Dendritic cell treated with granulocyte-macrophage colony-stimulating factor and Interleukin-4, amounts not matched to agents 40 ng/mL and 50 ng/mL, for 4 days (primary cell): ENCODE results near the gene HS2ST1.

ENCODE experiments used
- H3K27ac Mint-ChIP-seq: one replicate; pipeline ENCODE4 v1.8.0; 2022; ENCODE audit warnings: mild to moderate bottlenecking, mixed read lengths
- H3K27me3 Mint-ChIP-seq: one replicate; pipeline ENCODE4 v1.8.0; 2022; ENCODE audit warnings: mild to moderate bottlenecking, mixed read lengths
- H3K36me3 Mint-ChIP-seq: one replicate; pipeline ENCODE4 v1.8.0; 2022; ENCODE audit warnings: low read depth, mixed read lengths
- H3K4me1 Mint-ChIP-seq: one replicate; pipeline ENCODE4 v1.8.0; 2022; ENCODE audit warnings: low read depth, mixed read lengths
- H3K4me3 Mint-ChIP-seq: one replicate; pipeline ENCODE4 v1.8.0; 2022; ENCODE audit warnings: mild to moderate bottlenecking, moderate library complexity, mixed read lengths
- H3K9me3 Mint-ChIP-seq: one replicate; pipeline ENCODE4 v1.8.0; 2022; ENCODE audit warnings: mixed read lengths
- intact Hi-C: fragments of 100-400 bp; cut with micrococcal nuclease; formaldehyde crosslinking; loops from one replicate; pipeline ENCODE4 v1.15.0; 2022

Gene HS2ST1

DNA sequence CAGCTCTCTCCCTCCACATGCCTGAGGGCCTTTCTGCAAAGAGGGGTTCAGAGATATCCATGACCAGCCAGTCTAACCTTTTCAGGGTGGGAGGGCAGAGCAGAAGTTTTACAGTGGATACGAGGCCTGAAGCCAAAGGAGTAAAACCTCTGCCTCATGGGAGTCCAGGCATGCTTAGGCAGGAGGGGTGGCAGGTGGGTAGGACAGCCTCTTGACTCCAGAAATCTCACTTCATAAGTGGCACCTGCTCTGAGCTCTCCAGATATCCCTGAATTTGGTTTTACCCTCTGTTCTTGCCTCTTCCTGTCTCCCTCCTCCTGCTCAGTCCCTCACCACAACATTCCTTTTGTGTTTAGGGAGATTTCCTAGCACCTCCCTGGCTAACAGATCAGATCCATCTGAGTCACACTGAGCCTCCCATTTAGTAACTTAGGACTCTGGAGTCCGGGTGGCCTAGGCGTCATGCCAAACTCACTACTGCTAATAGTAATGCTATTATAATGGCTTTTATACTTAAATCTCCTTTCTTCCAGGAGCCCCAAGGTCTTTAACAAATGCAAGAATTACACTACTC lies 201.0 kb downstream of the HS2ST1 start:
- Mint-ChIP-seq H3K27ac (no peak overlapping the region), H3K36me3 (no peaks in the 10 kb centered on the region), H3K9me3 (no peaks in the 10 kb centered on the region), H3K4me1 (peaks cover 13% of the 10 kb centered on the region), H3K27me3 (no peaks in the 10 kb centered on the region), H3K4me3 (no peak overlapping the region)
- intact Hi-C loops: no loop called here

DNA sequence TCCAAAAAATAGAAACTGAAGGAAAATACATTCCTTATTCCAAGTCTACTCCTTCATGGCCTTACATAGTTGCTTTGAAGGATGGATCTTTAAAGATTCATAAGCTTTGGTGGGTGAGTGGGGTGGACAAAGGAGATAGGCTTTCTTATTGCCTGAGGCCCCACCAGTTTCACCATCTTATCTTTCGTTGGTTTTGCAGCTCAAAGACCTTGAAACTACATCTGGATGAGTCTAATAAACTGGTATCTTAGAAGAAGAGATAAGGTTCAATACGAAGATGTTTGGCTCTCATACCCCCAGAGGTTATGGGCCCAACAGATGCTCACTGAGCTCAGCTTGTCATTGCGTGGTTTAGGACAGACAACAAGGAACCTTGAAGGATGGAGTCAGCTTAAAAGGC lies 201.5 kb downstream of the HS2ST1 start:
- peaks cover 13% of the 10 kb centered on the region for H3K4me1 Mint-ChIP-seq
- no peaks in the 10 kb centered on the region for H3K36me3 Mint-ChIP-seq
- no peak overlapping the region for H3K4me3 Mint-ChIP-seq
- no peaks in the 10 kb centered on the region for H3K9me3 Mint-ChIP-seq
- H3K27me3 Mint-ChIP-seq: no peaks in the 10 kb centered on the region
- no peak overlapping the region for H3K27ac Mint-ChIP-seq
- intact Hi-C loops: no loop called here

DNA sequence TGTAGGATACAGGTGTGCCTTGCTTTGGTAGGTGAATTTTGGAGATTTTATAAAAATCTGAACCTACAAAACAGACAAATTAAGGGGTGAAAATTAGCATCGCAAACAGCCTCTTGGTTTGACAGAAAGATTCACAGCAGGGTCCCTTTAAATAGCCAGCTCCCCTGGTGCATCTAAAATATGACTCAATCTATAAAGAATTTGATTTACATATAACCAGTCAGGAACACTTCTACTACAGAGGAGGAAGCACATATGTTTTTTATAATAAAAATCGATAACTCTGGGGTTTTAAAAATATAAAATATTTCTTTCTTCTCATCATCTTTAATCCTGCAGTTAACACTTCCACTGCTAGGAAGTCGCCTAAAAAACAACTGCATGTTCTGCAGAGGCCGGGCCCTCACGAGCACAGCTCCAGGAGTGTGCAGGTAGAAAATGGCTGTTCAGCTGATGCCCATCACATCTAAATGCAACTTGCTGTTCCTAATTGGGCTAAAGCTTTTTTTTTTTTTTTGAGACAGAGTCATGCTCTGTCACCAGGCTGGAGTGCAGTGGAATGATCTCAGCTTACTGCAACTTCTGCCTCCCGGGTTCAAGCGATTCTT lies 203.4 kb downstream of the HS2ST1 start:
- Mint-ChIP-seq H3K4me3 (no peak overlapping the region), H3K27me3 (no peaks in the 10 kb centered on the region), H3K4me1 (peaks cover 13% of the 10 kb centered on the region), H3K27ac (no peak overlapping the region), H3K36me3 (no peaks in the 10 kb centered on the region), H3K9me3 (no peaks in the 10 kb centered on the region)
- intact Hi-C loops: no loop called here

DNA sequence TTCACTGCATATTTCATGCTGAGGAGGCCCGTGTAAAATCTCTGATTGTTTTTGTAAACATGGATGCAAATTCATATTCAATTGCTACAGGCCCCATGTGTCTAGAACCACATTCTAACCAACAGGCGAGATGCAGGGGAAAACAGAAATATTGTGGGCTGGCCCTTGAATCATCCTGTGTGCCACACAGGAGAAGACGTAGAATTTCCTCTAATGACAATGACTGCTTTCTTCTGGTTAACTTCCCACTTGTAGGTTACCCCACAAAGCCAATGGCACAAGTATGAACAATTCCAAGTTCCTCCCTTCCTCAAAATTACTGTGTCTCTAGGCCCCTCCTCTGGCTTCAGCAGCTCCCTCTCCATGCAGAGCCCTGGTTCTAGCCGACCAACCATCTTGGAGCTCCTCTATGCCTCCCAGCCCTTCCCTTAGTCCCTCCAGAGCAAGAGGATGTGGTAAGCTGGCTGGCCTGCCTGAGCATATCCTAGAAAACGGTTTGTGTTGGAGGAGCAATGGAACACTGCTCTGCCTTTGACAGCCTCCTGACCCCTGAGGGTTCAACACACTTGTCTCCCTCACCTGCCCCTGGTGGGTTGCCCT lies 205.2 kb downstream of the HS2ST1 start:
- H3K27me3 Mint-ChIP-seq: no peaks in the 10 kb centered on the region
- H3K36me3 Mint-ChIP-seq: no peaks in the 10 kb centered on the region
- H3K4me3 Mint-ChIP-seq: no peak overlapping the region
- H3K4me1 Mint-ChIP-seq: peaks cover 25% of the 10 kb centered on the region
- intact Hi-C loops: no loop called here
- no peak overlapping the region for H3K27ac Mint-ChIP-seq
- no peaks in the 10 kb centered on the region for H3K9me3 Mint-ChIP-seq

DNA sequence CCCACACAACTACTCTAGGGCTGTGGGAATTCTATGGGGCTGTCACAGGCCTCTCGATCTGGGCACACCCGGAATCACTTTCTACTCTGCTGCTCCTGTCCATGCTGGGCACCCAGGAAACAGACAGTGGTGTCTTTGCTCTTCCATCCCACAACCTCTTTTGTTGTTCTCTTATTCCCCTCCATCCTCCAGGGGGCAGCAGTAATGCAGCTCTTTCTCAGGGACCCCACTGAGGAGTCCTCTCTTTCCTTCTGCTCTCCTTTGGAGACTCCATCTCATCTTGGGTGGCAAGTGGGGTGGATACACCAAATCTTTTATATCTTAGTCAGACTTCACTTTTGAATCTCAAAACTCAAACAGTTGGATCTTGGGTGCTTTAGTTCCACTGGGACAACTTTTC lies 206.3 kb downstream of the HS2ST1 start:
- intact Hi-C loops: no loop called here
- H3K27ac Mint-ChIP-seq: no peak overlapping the region
- no peaks in the 10 kb centered on the region for H3K9me3 Mint-ChIP-seq
- peaks cover 25% of the 10 kb centered on the region for H3K4me1 Mint-ChIP-seq
- no peak overlapping the region for H3K4me3 Mint-ChIP-seq
- H3K36me3 Mint-ChIP-seq: no peaks in the 10 kb centered on the region
- H3K27me3 Mint-ChIP-seq: no peaks in the 10 kb centered on the region

DNA sequence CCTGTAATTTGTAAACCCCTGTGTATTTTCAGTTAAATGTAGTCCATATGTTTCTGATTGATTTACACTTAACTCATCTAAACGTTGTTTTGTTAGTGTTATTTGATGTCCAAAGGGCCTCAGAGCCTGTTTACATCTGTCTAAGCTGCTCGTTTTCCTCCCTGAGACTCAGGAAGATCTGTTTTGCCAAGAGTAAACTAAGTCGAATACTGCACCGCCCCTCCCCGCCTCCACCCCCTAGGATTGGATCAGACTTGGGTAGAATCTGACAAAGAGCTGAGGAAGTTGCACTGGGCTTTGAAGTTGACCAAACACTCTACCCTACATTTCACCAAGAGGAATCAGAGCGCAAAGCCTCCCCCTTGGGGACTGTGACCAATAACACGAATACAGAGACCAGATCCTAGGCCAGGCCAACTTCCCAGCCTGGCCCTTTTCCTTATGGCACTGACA lies 207.3 kb downstream of the HS2ST1 start:
- H3K4me1 Mint-ChIP-seq: peaks cover 25% of the 10 kb centered on the region
- H3K27me3 Mint-ChIP-seq: no peaks in the 10 kb centered on the region
- H3K9me3 Mint-ChIP-seq: no peaks in the 10 kb centered on the region
- H3K27ac Mint-ChIP-seq: no peak overlapping the region
- intact Hi-C loops: no loop called here
- H3K4me3 Mint-ChIP-seq: no peak overlapping the region
- H3K36me3 Mint-ChIP-seq: no peaks in the 10 kb centered on the region

DNA sequence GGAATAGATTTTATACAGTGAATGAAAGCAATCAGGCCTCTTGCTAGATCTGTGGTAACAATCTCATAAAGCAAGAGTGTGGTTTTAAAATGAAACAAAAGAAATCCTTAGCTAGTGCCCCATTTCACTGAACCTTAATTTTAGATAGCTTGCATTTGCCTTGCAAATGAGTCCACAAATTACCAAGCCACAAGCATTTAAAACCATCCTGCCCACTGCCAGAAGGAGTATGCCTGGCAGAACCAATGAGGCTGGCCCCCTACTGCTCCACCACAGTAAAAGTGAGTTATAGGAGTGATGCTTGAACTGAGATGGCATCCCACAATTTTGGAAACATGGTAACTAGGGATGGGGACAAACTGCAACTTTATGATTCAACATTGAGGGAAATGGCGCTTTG lies 207.8 kb downstream of the HS2ST1 start:
- Mint-ChIP-seq H3K27ac (no peak overlapping the region), H3K27me3 (no peaks in the 10 kb centered on the region), H3K4me3 (no peak overlapping the region), H3K9me3 (no peaks in the 10 kb centered on the region), H3K36me3 (no peaks in the 10 kb centered on the region), H3K4me1 (peaks cover 25% of the 10 kb centered on the region)
- intact Hi-C loops: no loop called here

DNA sequence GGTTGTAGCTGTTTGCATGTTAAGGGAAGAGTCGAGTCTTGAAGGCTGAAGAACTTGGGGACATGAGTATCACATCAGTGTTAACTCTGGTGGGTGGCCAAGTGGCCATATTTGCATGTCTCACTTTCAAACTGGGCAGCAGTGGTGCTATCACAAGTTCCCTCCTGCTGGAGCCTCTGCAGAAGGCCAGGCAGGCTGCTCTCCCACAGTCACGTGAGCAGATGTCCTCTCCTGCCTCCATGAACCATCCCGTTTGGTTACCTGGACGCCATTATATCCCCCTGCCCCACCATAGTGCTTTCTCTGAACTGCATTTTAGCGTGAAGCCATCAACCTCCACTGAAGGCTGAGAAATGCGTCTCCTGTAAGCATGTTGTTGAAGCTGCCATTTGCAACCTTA lies 209.2 kb downstream of the HS2ST1 start:
- H3K27ac Mint-ChIP-seq: no peak overlapping the region
- H3K27me3 Mint-ChIP-seq: no peaks in the 10 kb centered on the region
- H3K36me3 Mint-ChIP-seq: no peaks in the 10 kb centered on the region
- intact Hi-C loops: no loop called here
- peaks cover 25% of the 10 kb centered on the region for H3K4me1 Mint-ChIP-seq
- no peaks in the 10 kb centered on the region for H3K9me3 Mint-ChIP-seq
- H3K4me3 Mint-ChIP-seq: no peak overlapping the region

DNA sequence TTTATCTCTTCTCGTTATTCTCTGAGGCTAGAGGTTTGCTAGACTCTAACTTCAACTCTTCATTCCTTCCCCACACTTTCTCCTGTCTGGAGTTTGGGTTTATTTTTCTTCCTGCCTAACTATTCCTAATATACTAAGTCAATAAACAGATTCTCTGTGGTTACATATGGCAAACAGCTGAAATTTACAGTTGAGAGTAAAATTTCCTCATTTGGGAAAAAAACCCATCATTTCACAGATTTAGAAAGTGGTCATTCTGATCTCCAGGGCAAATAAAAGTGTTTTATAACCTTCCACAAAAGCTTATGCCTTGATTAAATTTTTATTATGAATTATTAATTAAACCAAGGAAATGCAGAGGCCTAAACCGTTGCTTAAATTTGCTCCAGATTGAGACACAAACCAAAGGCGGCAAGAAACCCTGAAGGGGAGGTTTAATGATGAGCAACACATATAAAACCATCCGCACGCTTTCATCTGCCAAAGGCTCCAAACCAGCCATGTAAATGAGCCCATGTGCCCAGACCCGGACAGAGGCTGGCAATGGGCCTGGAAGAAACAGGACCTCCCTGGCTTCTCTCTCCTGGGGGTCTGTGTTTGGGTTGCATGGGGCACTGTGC lies 212.6 kb downstream of the HS2ST1 start:
- H3K4me3 Mint-ChIP-seq: no peak overlapping the region
- no peaks in the 10 kb centered on the region for H3K9me3 Mint-ChIP-seq
- H3K27ac Mint-ChIP-seq: no peak overlapping the region
- no peaks in the 10 kb centered on the region for H3K36me3 Mint-ChIP-seq
- intact Hi-C loops: no loop called here
- no peaks in the 10 kb centered on the region for H3K27me3 Mint-ChIP-seq
- H3K4me1 Mint-ChIP-seq: peaks cover 21% of the 10 kb centered on the region

DNA sequence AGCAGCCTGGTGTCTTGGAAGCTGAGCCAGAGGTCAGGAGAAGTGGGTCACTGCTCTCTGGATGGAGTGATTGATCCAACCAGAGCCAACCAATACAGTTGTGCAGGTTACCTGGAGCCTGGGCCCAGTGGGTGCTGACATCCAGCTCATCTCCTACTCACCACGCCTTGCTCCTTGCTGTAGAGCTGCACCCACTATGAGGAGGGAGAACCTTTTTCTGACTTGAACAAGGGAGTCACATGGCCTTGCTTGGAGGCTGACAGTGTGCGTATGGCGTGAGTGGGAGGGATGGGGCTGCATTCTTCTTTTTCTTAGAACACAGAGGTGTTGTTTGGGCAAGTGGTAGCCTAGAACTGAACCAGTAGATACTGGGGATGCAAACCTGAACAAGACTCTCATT lies 213.1 kb downstream of the HS2ST1 start:
- Mint-ChIP-seq H3K27me3 (peaks cover 2% of the 10 kb centered on the region), H3K4me3 (no peak overlapping the region), H3K4me1 (peaks cover 26% of the 10 kb centered on the region), H3K36me3 (no peaks in the 10 kb centered on the region), H3K27ac (no peak overlapping the region), H3K9me3 (no peaks in the 10 kb centered on the region)
- intact Hi-C loops: no loop called here

DNA sequence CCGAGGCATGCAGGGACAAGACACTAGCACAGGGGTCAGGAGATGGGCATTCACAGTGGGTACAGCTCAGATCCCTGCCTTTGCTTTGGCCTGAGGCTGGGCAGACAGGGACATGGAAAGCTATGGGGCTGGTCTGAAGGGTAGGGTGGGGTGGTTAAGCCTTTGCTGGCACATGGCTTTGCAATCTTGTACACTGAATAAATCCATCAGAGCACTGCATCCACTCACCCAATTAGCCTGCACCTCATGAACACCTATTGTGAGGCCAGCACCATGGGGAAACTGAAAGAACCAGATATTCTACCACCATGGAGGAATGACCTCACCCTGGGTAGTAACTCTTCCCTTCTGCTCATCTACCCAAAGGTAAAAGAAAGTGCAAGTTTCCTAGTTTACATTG lies 214.6 kb downstream of the HS2ST1 start:
- Mint-ChIP-seq H3K9me3 (no peaks in the 10 kb centered on the region), H3K36me3 (no peaks in the 10 kb centered on the region), H3K27ac (no peak overlapping the region), H3K4me1 (peaks cover 22% of the 10 kb centered on the region), H3K4me3 (no peak overlapping the region), H3K27me3 (peaks cover 4% of the 10 kb centered on the region)
- intact Hi-C loops: no loop called here

DNA sequence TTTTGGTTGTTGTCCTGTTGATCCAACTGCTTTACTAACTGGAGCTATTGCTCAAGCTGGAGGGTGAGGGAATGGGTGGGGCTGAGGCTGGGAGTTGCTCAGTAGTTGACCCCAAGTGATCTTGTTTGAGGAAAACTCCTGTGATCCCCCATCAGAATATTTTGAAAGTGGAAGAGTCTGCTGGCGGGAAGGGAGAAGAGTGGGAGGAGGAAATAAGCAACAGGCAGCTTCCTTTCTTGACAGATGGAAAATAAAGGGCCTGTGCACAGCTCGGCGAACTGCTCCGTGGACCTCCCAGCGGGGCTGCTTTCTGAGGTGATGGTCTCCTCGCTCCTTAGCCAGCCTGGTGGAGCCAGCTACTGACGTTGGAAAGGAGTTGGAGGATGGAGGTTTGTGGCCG lies 215.2 kb downstream of the HS2ST1 start:
- Mint-ChIP-seq H3K36me3 (no peaks in the 10 kb centered on the region), H3K27me3 (peaks cover 4% of the 10 kb centered on the region), H3K27ac (no peak overlapping the region), H3K4me3 (no peak overlapping the region), H3K4me1 (peaks cover 18% of the 10 kb centered on the region), H3K9me3 (no peaks in the 10 kb centered on the region)
- intact Hi-C loops: loop anchor here (5.0 kb wide), 2 partner anchors 163 to 933 kb away; no protein-coding TSS in a partner anchor

DNA sequence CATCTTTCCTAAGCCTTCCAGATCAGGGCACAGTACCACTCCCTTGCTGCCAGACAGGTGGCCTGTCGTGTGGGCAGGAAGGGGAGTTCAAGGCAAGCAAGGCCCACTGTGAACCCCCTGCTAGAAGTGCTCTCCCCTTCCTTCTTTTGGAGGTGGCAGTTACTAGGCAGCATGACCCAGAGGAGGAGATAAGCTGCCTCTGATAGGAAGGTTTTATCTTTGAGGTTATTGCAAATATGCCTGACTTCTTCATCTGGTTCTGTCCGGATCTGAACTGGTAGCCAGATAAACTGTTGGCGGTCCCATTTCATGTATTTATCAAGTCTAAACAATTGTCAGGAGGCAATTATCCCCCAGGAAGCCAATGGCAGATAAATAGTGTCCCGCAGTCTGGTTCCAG lies 216.0 kb downstream of the HS2ST1 start:
- intact Hi-C loops: loop anchor here (5.0 kb wide), 2 partner anchors 162 to 932 kb away; no protein-coding TSS in a partner anchor
- no peak overlapping the region for H3K4me3 Mint-ChIP-seq
- no peaks in the 10 kb centered on the region for H3K9me3 Mint-ChIP-seq
- H3K27me3 Mint-ChIP-seq: peaks cover 4% of the 10 kb centered on the region
- no peak overlapping the region for H3K27ac Mint-ChIP-seq
- peaks cover 18% of the 10 kb centered on the region for H3K4me1 Mint-ChIP-seq
- no peaks in the 10 kb centered on the region for H3K36me3 Mint-ChIP-seq

DNA sequence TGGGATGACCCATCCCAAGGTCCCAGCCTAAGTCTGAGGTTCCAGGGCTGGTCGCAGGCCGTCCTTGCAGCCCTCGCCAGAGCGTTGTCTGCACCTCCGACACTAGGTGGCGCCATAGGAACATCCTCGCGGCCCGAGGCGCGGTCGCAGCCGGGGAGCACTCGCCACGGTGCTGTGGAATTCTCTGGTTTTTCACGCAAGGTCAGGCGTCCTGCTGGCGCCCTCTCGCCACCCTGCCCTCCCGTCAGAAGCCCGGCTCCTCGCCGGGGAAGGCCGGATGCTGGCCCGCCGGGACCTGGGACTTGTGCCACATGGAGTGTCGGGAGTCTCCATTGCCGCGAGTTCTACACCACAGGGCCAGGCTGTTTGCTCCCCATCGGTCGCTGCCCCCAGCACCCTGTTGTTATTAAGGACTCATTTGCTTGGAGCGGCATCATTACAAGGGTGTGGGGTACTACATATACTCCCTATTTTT lies 217.4 kb downstream of the HS2ST1 start:
- no peaks in the 10 kb centered on the region for H3K36me3 Mint-ChIP-seq
- H3K27ac Mint-ChIP-seq: peak overlapping the region; percentile 64
- peak overlapping the region; percentile 83 for H3K4me3 Mint-ChIP-seq
- intact Hi-C loops: loop anchor here (2.0 to 5.0 kb wide), 3 partner anchors 160 to 930 kb away; no protein-coding TSS in a partner anchor
- H3K27me3 Mint-ChIP-seq: peaks cover 4% of the 10 kb centered on the region
- H3K4me1 Mint-ChIP-seq: peaks cover 18% of the 10 kb centered on the region
- no peaks in the 10 kb centered on the region for H3K9me3 Mint-ChIP-seq
